AG09309 (cell line): Measurements from ENCODE around the gene COMT.

ENCODE experiments used
- DNase-seq: peaks from one replicate; pipeline ENCODE4 v3.0.0-alpha.2; 2010; ENCODE audit warnings: low read depth
- H3K4me3 ChIP-seq: 2 replicates; pipeline ENCODE4 v1.5.1; 2011; ENCODE audit warnings: mild to moderate bottlenecking, low read depth, low read length, moderate library complexity; ENCODE audit not compliant: control insufficient read depth
- TF ChIP-seq, protein P1 (sequence below): IDR thresholded peaks from 2 replicates; pipeline ENCODE4 v1.5.1; 2011; ENCODE audit warnings: mild to moderate bottlenecking, low read depth, low read length, inconsistent platforms; ENCODE audit not compliant: insufficient read depth, control insufficient read depth; ENCODE audit errors: missing control alignments

Gene COMT

DNA sequence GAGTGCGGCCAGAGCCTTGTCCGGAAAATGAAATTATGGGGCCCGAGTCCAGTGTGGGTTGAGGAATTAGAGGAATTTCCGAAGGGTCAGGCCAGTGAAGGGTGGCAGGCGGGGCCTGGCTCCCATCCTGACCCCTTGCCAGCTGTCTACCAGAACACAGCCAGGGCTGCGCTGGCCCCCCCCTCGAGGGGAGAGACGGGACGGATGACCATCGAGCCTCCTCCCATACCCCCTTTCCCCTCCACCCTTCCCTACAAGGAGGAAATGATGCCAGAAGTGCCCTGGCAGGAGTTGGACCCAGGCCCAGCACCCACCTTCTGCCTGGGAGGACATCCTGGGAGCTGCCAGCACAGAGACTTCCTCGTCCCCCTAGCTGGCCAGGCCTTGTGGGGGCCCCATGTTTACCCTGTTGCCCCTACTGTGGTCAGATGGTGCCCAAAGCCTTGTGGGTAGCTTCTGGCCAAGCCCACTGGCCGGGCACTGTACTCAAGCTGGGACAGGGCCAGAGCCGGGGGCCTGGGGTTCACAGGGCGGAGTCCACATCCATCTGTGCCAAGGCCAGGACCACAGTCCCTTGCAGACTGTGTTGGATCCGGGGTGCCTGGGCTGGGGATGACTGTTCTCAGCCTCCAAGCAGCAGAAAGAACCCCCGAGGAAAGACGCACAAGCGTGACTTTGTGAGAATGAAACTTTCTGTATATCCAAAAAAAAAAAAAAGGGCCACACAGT lies 54.2 kb downstream of the COMT start:
- H3K4me3 ChIP-seq: no peak overlapping the region
- TF ChIP-seq, protein P1, sequence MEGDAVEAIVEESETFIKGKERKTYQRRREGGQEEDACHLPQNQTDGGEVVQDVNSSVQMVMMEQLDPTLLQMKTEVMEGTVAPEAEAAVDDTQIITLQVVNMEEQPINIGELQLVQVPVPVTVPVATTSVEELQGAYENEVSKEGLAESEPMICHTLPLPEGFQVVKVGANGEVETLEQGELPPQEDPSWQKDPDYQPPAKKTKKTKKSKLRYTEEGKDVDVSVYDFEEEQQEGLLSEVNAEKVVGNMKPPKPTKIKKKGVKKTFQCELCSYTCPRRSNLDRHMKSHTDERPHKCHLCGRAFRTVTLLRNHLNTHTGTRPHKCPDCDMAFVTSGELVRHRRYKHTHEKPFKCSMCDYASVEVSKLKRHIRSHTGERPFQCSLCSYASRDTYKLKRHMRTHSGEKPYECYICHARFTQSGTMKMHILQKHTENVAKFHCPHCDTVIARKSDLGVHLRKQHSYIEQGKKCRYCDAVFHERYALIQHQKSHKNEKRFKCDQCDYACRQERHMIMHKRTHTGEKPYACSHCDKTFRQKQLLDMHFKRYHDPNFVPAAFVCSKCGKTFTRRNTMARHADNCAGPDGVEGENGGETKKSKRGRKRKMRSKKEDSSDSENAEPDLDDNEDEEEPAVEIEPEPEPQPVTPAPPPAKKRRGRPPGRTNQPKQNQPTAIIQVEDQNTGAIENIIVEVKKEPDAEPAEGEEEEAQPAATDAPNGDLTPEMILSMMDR: no peak
- peak; percentile 14 for DNase-seq

DNA sequence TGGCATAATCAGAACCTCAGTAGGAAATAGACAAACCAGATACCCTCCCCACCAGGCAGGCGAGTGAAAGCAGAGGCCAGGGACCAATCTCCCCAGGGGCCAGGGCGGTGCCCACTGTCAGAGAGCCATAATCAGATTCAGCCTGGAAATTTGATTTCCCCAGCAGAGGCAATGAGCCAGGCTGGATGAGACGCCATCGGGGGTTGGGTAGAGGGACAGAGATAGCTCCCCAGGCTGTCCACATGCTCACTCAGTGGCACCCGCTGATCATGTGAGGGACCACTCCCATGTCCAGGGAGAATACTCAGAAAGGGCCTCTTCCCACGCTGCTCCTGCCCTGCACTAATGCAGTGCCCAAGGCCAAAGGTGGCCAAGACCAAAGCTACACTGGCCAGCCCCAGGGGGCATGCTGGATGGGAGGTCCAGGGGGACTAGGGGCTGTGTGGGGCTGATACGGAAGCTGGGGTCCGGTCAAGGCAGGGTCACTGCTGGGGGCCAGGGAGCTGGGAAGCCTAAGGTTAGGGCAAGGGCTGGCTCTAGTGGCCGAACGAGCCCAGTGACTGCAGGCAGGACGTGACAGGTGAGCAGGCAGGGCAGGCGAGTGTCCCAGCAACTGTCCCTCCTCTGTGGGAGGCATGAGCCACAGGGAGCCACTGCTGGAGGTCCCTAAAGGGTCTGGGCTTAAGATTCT lies 55.3 kb downstream of the COMT start:
- DNase-seq: no peak
- TF ChIP-seq, protein P1: no peak
- H3K4me3 ChIP-seq: no peak overlapping the region

DNA sequence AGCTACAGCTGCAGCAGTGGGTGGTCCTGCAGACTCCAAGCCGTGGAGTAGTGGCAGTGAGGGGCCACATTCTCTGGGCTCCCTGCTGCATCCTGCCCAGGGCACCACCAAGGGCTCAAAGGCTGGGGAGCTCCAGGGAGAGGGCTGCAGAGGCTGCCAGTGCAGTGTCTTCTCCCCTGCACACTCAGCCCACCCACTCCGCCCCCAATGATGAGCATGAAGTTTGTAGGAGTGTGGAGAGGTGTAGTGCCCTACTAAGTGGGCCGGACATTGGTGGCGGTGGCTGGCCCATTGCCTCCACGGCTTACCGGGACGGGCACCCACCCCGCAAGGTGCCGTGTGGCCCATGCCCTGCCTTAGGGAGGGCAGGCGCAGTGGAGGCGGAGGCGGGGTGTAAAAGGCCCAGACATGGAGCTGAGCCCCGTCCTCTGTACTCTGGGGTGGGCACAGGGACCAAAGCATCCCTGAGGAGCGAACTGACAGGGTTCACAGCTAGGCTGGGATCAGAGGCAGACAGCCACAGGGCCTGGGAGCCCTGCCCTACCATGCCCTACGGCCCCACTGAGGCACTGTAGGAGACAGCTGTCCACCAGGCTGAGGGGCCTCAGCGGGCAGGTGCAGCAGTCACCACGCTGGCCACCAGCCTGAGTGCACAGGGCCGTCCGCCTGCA lies 56.1 kb downstream of the COMT start:
- TF ChIP-seq, protein P1: no peak
- H3K4me3 ChIP-seq: no peak overlapping the region
- no peak for DNase-seq

DNA sequence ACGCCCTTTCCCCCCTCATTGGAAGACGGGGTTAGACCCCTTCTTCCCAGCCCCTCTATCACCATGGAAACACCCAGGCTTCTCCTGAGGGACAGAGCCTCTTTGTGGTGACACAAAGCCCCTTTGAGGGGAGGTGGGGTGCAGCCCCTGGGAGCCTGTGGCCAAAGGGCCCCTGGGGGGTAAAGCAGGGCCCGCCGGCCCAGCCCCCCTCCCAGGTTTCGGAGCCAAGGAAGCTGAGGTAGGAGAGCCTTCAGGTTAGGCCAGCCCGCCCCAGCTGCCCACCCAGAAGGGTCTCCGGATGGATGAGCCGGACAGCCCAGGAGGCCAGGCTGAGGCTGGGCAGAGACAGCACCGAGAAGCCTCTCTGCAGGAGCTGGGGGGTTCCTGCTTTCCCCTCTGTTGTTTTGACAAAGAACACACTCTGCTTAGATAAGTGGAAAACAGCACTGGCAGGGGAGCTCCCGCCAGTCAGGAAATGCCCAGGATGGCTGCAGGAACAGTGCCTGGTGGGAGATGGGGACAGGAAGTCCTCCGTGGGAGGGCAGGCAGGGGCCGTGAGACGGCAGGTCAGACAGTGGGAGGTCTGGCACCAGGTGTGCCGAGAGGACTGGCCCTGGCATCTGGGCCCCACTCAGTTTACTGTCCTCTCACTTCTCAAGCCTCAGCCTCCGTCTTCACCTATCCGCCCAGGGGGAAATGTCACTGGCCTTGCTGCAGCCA lies 56.8 kb downstream of the COMT start:
- no peak for DNase-seq
- no peak overlapping the region for H3K4me3 ChIP-seq
- TF ChIP-seq, protein P1: no peak

DNA sequence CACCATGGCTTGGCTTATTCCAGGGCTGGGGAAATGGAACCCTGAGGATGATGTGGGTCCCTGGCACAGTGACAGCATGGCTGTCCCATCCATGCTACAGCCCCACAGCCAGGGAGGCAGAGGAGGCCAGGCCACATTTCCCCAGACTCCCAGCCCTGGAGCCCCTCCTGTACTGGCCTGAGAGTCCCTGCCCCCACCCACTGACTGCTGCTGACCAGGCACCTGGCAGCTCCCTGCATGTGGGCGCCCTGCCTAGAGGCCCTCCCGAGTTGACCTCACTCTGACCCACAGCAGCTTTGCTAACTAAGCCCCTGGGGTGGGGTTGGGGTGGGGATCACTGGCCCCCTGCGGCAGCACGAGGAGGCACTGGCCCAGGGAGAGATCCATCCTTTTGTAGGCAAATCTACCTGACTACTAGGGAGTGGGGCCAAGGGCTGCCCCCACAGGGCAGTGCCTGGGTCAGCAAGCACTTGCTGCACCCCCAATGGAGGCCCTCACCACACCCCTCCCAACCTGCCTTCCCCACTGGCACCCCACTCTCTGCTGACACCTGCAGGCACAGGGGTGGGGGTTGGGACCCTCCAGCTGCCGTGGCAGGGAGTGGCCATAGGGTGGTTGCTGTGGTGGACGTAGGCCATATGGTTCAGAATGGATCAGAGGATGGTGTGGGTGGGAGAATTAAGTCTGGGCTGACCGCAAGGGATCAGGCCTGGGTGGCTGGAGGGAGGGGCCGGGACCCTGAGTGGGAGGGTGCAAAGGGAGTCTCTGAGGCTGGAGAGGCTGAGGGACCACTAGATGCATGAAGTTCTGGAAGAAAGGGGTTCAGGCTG lies 57.6 kb downstream of the COMT start:
- no peak overlapping the region for H3K4me3 ChIP-seq
- DNase-seq: no peak
- TF ChIP-seq, protein P1: no peak
